ENCODE data around the gene STAMBP. TPM values are rescaled to one million over a fixed set of nuclear protein-coding genes. Genes with fewer than 3 reads are reported as not detected.
A peak's percentile ranks its signal among the peaks of the same experiment; 100 is the strongest.

The STAMBP gene
- total RNA-seq, 1 donor from 2014 or later, result 35.4 TPM

DNA sequence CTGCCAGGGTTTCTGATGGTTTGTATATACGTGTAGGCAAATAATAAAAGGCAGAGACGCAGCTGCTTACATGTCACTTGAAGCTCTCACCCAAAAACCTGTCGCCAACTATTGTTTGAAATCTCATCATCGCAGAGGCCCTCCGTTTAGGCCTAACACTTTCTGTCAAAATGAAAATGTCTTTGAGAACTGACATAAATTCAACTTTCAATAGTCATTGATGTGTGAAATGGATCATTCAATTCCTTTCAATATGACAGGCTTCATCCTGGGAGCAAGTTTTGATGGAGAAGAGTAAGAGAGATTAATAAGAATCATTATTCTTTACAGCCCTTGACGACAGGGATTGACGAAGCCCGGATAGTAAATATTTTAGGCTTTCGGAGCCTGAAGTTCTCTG, 66.7 kb downstream of the STAMBP start:
- no peak for TF ChIP-seq CTCF (IDR thresholded peaks at IDR 0.05)
- Mint-ChIP-seq H3K36me3 (ENCODE audit: low read depth) (no peaks in the 10 kb centered on the region), H3K4me1 (peaks cover 6% of the 10 kb centered on the region), H3K9me3 (no peaks in the 10 kb centered on the region), H3K27me3 (no peaks in the 10 kb centered on the region), H3K4me3 (no peak overlapping the region), H3K27ac (no peak overlapping the region)
- intact Hi-C loops (cut with micrococcal nuclease), result no loop called here
- ATAC-seq (ENCODE audit: low read depth) (no peak), DNase-seq (no peak)
- ChIA-PET CTCF (no interaction called here), POLR2A (no interaction called here)

DNA sequence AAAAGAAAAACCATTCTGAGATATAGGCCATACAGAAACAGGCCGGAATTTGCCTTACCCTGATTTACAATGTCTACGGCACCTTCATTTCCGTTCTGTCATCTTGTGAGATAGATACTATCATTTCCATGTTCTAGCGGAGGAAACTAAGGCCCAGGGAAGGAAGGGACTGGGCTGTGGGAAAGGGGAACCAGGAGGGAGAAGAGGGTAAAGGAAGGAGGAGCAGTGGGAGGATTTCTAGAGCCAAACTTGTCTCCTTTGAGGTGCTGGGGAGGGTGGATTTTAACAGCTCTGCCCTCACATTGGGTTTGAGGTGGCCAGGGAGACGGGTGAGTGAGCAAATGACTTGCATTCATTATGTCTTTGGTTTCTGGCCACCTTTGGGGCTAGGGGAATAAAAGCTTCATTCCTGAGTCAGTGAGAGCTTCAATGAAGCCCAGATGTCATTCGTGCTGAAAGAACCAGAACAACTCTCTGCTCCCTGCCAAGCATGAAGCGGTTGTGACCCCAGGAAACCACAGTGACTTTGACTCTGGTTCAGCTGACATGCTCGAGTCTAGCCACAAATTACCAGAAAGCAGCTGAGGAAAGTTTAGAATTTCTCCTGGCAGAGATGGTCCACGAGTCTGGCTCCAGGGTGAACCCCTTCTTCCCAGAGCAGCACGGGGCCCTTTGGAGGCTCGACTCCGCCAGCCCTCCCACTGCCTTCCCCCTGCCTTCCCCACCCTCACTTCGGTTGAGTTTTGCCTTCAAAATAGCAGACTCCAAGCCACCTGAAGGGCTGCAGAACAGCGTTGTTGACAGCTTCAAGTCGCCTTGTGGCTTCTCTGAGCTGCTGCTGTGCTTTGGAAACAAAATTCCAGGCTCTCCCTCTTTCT, 67.8 kb downstream of the STAMBP start:
- no peak for DNase-seq
- CTCF ChIA-PET, result no interaction called here
- ATAC-seq (ENCODE audit: low read depth), result peak; percentile 72
- intact Hi-C loops (cut with micrococcal nuclease), result no loop called here
- H3K27me3 Mint-ChIP-seq, result peaks cover 4% of the 10 kb centered on the region
- H3K27ac Mint-ChIP-seq, result no peak overlapping the region
- no peaks in the 10 kb centered on the region for H3K9me3 Mint-ChIP-seq
- POLR2A ChIA-PET, result interaction anchor here (0.6 kb wide), 1 partner anchor 289 kb away, joined by 5 read pairs; no protein-coding TSS in a partner anchor
- no peaks in the 10 kb centered on the region for H3K36me3 Mint-ChIP-seq (ENCODE audit: low read depth)
- peaks cover 6% of the 10 kb centered on the region for H3K4me1 Mint-ChIP-seq
- H3K4me3 Mint-ChIP-seq, result no peak overlapping the region
- no peak for TF ChIP-seq CTCF (IDR thresholded peaks at IDR 0.05)

DNA sequence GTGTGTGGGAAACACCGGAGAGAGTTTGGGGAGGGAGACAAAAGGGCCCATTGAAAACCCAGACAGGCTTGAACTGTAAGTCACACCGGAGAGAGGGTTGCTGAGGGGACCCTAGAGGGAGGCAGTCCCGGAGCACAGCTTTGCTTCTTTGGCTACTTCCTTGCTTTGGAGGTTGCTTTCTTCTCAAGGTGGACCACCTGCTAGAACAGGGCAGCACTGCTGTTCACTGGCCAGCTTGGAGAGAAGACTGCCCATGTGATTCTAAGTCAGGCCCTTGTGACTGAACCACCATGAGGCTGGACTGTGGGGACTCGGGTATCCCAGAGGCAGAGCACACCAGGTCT, 68.5 kb downstream of the STAMBP start:
- Mint-ChIP-seq H3K27ac (no peak overlapping the region), H3K9me3 (no peaks in the 10 kb centered on the region), H3K36me3 (ENCODE audit: low read depth) (no peaks in the 10 kb centered on the region), H3K4me3 (no peak overlapping the region), H3K27me3 (peaks cover 6% of the 10 kb centered on the region), H3K4me1 (peaks cover 6% of the 10 kb centered on the region)
- CTCF ChIA-PET, result no interaction called here
- TF ChIP-seq CTCF (IDR thresholded peaks at IDR 0.05), result no peak
- intact Hi-C loops (cut with micrococcal nuclease), result no loop called here
- no peak for DNase-seq
- no peak for ATAC-seq (ENCODE audit: low read depth)
- POLR2A ChIA-PET, result no interaction called here

DNA sequence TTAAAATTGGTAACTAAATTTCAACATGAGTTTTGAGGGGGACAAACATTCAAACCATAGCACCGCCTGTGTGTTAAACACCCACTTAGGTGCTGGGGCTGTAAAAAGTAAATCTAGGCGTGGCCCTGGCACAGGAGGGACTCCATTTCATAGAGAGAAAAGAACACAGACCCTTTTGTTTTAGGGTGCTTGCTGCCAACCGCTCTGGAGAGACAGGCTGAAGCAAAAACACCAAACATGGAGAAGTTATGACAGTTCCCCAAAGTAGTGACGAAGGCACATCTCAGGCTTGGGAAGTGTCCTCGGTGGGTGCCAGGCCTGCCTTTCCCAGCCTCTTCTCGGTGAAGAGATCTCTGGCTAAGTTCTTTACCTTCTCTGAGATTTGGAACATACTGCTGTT, 69.2 kb downstream of the STAMBP start:
- Mint-ChIP-seq H3K27me3 (peaks cover 6% of the 10 kb centered on the region), H3K36me3 (ENCODE audit: low read depth) (no peaks in the 10 kb centered on the region), H3K9me3 (no peaks in the 10 kb centered on the region), H3K27ac (no peak overlapping the region), H3K4me1 (peaks cover 6% of the 10 kb centered on the region), H3K4me3 (no peak overlapping the region)
- TF ChIP-seq CTCF (IDR thresholded peaks at IDR 0.05), result no peak
- intact Hi-C loops (cut with micrococcal nuclease), result no loop called here
- CTCF ChIA-PET, result no interaction called here
- POLR2A ChIA-PET, result no interaction called here
- no peak for ATAC-seq (ENCODE audit: low read depth)
- DNase-seq, result no peak

DNA sequence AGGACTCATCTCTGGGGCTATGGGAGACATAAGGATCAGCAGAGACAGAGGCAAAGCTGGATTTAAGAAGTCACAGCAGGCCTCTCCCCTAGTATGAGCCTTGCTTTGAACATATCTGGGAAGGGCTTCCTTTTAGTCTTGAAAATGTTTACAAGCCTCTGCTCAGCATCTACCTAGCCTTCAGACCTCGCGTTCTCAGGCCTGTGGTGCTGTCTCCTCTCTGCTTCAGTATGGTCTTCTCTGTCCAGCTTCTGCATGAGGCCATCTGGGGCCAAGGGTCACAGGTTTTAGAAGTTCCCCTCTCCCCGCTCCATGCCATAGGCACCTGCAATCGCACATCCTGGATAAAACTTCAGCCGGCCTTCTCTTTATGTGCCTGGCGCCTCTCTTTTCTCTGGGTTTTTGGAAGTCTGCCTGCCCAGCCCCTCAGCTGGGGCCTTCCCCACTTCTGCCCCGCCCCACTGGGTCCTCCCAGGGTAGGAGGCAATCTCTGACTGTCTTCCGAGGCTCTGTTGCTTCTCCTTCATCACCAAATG, 71.1 kb downstream of the STAMBP start:
- DNase-seq (no peak), ATAC-seq (ENCODE audit: low read depth) (no peak)
- H3K27ac Mint-ChIP-seq, result no peak overlapping the region
- H3K36me3 Mint-ChIP-seq (ENCODE audit: low read depth), result no peaks in the 10 kb centered on the region
- intact Hi-C loops (cut with micrococcal nuclease), result no loop called here
- H3K4me3 Mint-ChIP-seq, result no peak overlapping the region
- peaks cover 6% of the 10 kb centered on the region for H3K4me1 Mint-ChIP-seq
- TF ChIP-seq CTCF (IDR thresholded peaks at IDR 0.05), result no peak
- POLR2A ChIA-PET, result no interaction called here
- CTCF ChIA-PET, result no interaction called here
- peaks cover 6% of the 10 kb centered on the region for H3K27me3 Mint-ChIP-seq
- H3K9me3 Mint-ChIP-seq, result no peaks in the 10 kb centered on the region
